HepG2 (cell line): Measurements from ENCODE around the gene MROH2A.

Experiments used
- CTCF ChIP-seq: sonication (generic); formaldehyde crosslinking; IDR thresholded peaks from 2 replicates; pipeline ENCODE4 v1.5.0; 2020; ENCODE audit warnings: mild to moderate bottlenecking, missing genetic modification reagents, moderate library complexity
- RNF2 ChIP-seq: fragments of 450-650 bp; conservative IDR thresholded peaks from 2 replicates; pipeline ENCODE4 v1.6.1; 2016; ENCODE audit warnings: low read depth
- SMARCC2 ChIP-seq: fragments of 450-650 bp; IDR thresholded peaks from 2 replicates; pipeline ENCODE4 v1.6.1; 2017; ENCODE audit warnings: antibody characterized with exemption, mild to moderate bottlenecking
- TFE3 ChIP-seq: IDR thresholded peaks from 2 replicates; pipeline ENCODE4 v1.6.1; 2016
- ZNF282 ChIP-seq: fragments of 450-650 bp; IDR thresholded peaks from 2 replicates; pipeline ENCODE4 v1.6.1; 2018; ENCODE audit not compliant: partially characterized antibody
- ZNF546 ChIP-seq: sonication (generic); formaldehyde crosslinking; conservative IDR thresholded peaks from 2 replicates; pipeline ENCODE4 v1.8.1; 2023; ENCODE audit warnings: mild to moderate bottlenecking, missing genetic modification reagents
- ZSCAN20 ChIP-seq: sonication (generic); formaldehyde crosslinking; IDR thresholded peaks from 2 replicates; pipeline ENCODE4 v1.4.0; 2020; ENCODE audit warnings: missing genetic modification reagents, mild to moderate bottlenecking, borderline replicate concordance

- no peak for TF ChIP-seq RNF2
- no peak for TF ChIP-seq CTCF
- TF ChIP-seq ZNF282 = no peak
- no peak for TF ChIP-seq TFE3
- no peak for TF ChIP-seq ZSCAN20 (CRISPR knock-in tag)
- TF ChIP-seq SMARCC2 = no peak
- no peak for TF ChIP-seq ZNF546 (CRISPR knock-in tag)
Measured at GRCh38 chr2:233793465-233794127, 15.5 kb downstream of the MROH2A start.
